OCI-LY3 (cell line): ENCODE measurements around the gene ITGB8.

Source experiments
- CTCF ChIP-seq: fragments of 200-600, 300-600 bp; sonication (generic); IDR thresholded peaks from 2 replicates; pipeline ENCODE4 v1.5.1; 2014; ENCODE audit warnings: antibody characterized with exemption, low read length, low read depth
- EZH2phosphoT487 ChIP-seq: fragments of 200-600 bp; shearing (Covaris generic); IDR thresholded peaks from 2 replicates; pipeline ENCODE4 v1.6.1; 2018; ENCODE audit warnings: antibody characterized with exemption, mixed run types, low read depth

- no peak for TF ChIP-seq CTCF
- no peak for TF ChIP-seq EZH2phosphoT487
These were observed 23.6 kb upstream of the ITGB8 start for GRCh38 chr7:20307119-20307518.
